ENCODE results near the gene COL25A1.

DNA sequence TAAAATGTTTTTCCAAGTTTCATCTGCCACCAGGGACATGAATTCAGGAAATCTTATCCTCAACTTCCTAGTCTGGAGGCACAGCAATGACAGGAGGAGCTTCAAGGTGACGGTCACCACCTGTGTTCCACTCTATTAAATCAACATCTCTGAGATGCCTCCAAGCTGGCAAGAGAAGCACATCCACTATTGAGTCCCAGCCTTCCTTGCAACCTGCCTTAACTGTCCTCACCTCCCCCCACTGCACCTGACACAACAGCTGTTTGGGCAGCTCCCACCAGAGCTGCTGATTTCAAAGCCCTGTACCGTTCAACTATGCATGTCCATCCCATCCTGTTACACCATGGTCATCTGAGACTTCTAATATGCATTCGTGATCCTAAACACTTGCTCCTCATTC is 123.4 kb downstream of the COL25A1 start:
- TF ChIP-seq POLR2AphosphoS5 (IDR thresholded peaks at IDR 0.05; ENCODE audit: low read depth, low read length) (no peak), POLR2A (IDR thresholded peaks at IDR 0.05; ENCODE audit: low read depth, low read length) (no peak), TAF1 (IDR thresholded peaks at IDR 0.05; ENCODE audit: borderline replicate concordance, low read depth, low read length) (no peak)

All from GM12892 (cell line).